22Rv1 (cell line): ENCODE measurements around the gene RPS4Y2.

ENCODE experiments used
- CTCF ChIP-seq: fragments of 450-650 bp; IDR thresholded peaks from 2 replicates; pipeline ENCODE4 v1.5.1; 2017; ENCODE audit warnings: mild to moderate bottlenecking
- ZFX ChIP-seq: fragments of 450-650 bp; IDR thresholded peaks from 2 replicates; pipeline ENCODE4 v1.6.1; 2017; ENCODE audit warnings: antibody characterized with exemption, borderline replicate concordance

- TF ChIP-seq CTCF, result no peak
- TF ChIP-seq ZFX, result no peak
Observed at GRCh38 chrY:20765117-20765516, 9.2 kb downstream of the RPS4Y2 start.
